ENCODE data around the gene DES.

Gene DES

GRCh38 chr2:219430633-219431615 lies 12.7 kb downstream of the DES start:
- intact Hi-C loops (cut with micrococcal nuclease) = no loop called here
- peaks cover 55% of the 10 kb centered on the region for H3K27me3 Mint-ChIP-seq

DNA sequence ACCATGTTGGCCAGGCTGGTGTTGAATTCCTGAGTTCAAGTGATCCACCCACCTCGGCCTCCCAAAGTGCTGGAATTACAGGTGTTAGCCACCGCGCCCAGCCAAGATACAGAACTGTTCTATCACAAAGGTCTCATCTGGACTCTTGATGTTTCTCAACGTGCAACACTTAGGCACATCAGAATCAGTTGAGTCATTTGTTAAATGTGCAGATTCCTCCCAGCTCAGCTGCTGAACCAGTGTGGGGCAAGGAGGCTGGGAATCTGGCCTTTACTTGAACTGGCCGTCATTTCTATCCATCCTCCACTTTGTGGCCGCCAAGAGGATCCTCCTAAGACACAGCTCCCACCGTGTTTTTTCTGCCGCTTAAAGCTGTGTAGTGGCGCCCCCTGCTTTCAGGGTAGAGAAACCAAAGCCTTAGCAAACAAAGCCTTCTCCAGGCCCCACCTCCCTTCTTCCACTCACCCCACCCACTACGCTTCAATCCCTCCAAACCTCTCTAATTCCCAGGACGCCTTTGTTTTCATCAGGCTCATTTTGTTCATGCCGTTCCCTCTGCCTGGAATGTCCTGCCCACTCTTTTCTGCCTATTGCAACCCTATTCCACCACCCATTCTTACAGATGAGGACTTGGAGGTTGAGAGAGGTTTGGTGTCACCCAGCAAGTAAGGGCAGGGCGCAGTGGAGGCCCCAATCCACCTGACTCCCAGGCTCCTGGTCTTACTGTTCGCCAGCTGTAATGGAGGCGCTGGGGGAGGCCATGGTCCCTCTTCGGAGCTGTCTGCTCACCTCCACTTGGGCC lies 15.7 kb downstream of the DES start:
- H3K36me3 Mint-ChIP-seq (ENCODE audit: low read depth) = no peaks in the 10 kb centered on the region
- peaks cover 34% of the 10 kb centered on the region for H3K27me3 Mint-ChIP-seq
- peaks cover 10% of the 10 kb centered on the region for H3K4me1 Mint-ChIP-seq (ENCODE audit: low read depth)
- H3K27ac Mint-ChIP-seq = no peak overlapping the region
- no peak overlapping the region for H3K4me3 Mint-ChIP-seq
- intact Hi-C loops (cut with micrococcal nuclease) = loop anchor here (1.0 kb wide), 1 partner anchor 31 kb away; no protein-coding TSS in a partner anchor
- H3K9me3 Mint-ChIP-seq = no peaks in the 10 kb centered on the region

More at GRCh38 chr2:219430633-219431615, 12.7 kb downstream of the DES start:
- Mint-ChIP-seq H3K9me3 (no peaks in the 10 kb centered on the region), H3K27ac (peak overlapping the region; percentile 9), H3K4me3 (no peak overlapping the region), H3K4me1 (ENCODE audit: low read depth) (peaks cover 10% of the 10 kb centered on the region), H3K36me3 (ENCODE audit: low read depth) (no peaks in the 10 kb centered on the region)

- Mint-ChIP-seq H3K4me1 (ENCODE audit: low read depth) (peaks cover 10% of the 10 kb centered on the region), H3K27me3 (peaks cover 32% of the 10 kb centered on the region), H3K27ac (no peak overlapping the region), H3K36me3 (ENCODE audit: low read depth) (no peaks in the 10 kb centered on the region), H3K4me3 (no peak overlapping the region), H3K9me3 (no peaks in the 10 kb centered on the region)
- intact Hi-C loops (cut with micrococcal nuclease) = no loop called here
These were observed 16.2 kb downstream of the DES start for GRCh38 chr2:219434468-219434717.

- H3K4me3 Mint-ChIP-seq = no peak within 1 kb of the TSS
- no peaks in the 10 kb centered on the region for H3K9me3 Mint-ChIP-seq
- H3K4me1 Mint-ChIP-seq (ENCODE audit: low read depth) = peaks cover 10% of the 10 kb centered on the region
- no peak within 1 kb of the TSS for H3K27ac Mint-ChIP-seq
- H3K27me3 Mint-ChIP-seq = peaks cover 32% of the 10 kb centered on the region
- intact Hi-C loops (cut with micrococcal nuclease) = no loop called here
- no peaks in the 10 kb centered on the region for H3K36me3 Mint-ChIP-seq (ENCODE audit: low read depth)
These were observed 16.7 kb downstream of the DES start, which contains the start of gene SPEG for GRCh38 chr2:219434718-219435525. TSS of gene SPEG (plus strand) at chr2:219434843. CDS start at chr2:219434978, 135 bp downstream.

GRCh38 chr2:219435701-219436100 lies 17.5 kb downstream of the DES start:
- Mint-ChIP-seq H3K36me3 (ENCODE audit: low read depth) (no peaks in the 10 kb centered on the region), H3K4me3 (no peak overlapping the region), H3K27ac (no peak overlapping the region), H3K4me1 (ENCODE audit: low read depth) (peaks cover 7% of the 10 kb centered on the region), H3K9me3 (no peaks in the 10 kb centered on the region), H3K27me3 (peaks cover 32% of the 10 kb centered on the region)
- intact Hi-C loops (cut with micrococcal nuclease) = no loop called here

GRCh38 chr2:219436491-219436890 lies 18.3 kb downstream of the DES start:
- H3K4me1 Mint-ChIP-seq (ENCODE audit: low read depth) = peaks cover 8% of the 10 kb centered on the region
- H3K9me3 Mint-ChIP-seq = no peaks in the 10 kb centered on the region
- intact Hi-C loops (cut with micrococcal nuclease) = no loop called here
- peaks cover 36% of the 10 kb centered on the region for H3K27me3 Mint-ChIP-seq
- no peak overlapping the region for H3K4me3 Mint-ChIP-seq
- H3K36me3 Mint-ChIP-seq (ENCODE audit: low read depth) = no peaks in the 10 kb centered on the region
- no peak overlapping the region for H3K27ac Mint-ChIP-seq

- H3K27ac Mint-ChIP-seq = no peak overlapping the region
- H3K27me3 Mint-ChIP-seq = peaks cover 35% of the 10 kb centered on the region
- peaks cover 10% of the 10 kb centered on the region for H3K4me1 Mint-ChIP-seq (ENCODE audit: low read depth)
- H3K36me3 Mint-ChIP-seq (ENCODE audit: low read depth) = no peaks in the 10 kb centered on the region
- H3K4me3 Mint-ChIP-seq = no peak overlapping the region
- intact Hi-C loops (cut with micrococcal nuclease) = no loop called here
- H3K9me3 Mint-ChIP-seq = no peaks in the 10 kb centered on the region
These were observed 19.0 kb downstream of the DES start for GRCh38 chr2:219437141-219437540.

GRCh38 chr2:219437690-219438206 lies 19.6 kb downstream of the DES start:
- Mint-ChIP-seq H3K27me3 (peaks cover 37% of the 10 kb centered on the region), H3K4me3 (no peak overlapping the region), H3K27ac (no peak overlapping the region), H3K4me1 (ENCODE audit: low read depth) (peaks cover 14% of the 10 kb centered on the region), H3K36me3 (ENCODE audit: low read depth) (no peaks in the 10 kb centered on the region), H3K9me3 (no peaks in the 10 kb centered on the region)
- intact Hi-C loops (cut with micrococcal nuclease) = no loop called here

GRCh38 chr2:219438453-219438852 lies 20.3 kb downstream of the DES start:
- H3K36me3 Mint-ChIP-seq (ENCODE audit: low read depth) = no peaks in the 10 kb centered on the region
- H3K27ac Mint-ChIP-seq = no peak overlapping the region
- H3K4me3 Mint-ChIP-seq = no peak overlapping the region
- H3K9me3 Mint-ChIP-seq = no peaks in the 10 kb centered on the region
- intact Hi-C loops (cut with micrococcal nuclease) = no loop called here
- H3K27me3 Mint-ChIP-seq = peaks cover 39% of the 10 kb centered on the region
- H3K4me1 Mint-ChIP-seq (ENCODE audit: low read depth) = peaks cover 17% of the 10 kb centered on the region

DNA sequence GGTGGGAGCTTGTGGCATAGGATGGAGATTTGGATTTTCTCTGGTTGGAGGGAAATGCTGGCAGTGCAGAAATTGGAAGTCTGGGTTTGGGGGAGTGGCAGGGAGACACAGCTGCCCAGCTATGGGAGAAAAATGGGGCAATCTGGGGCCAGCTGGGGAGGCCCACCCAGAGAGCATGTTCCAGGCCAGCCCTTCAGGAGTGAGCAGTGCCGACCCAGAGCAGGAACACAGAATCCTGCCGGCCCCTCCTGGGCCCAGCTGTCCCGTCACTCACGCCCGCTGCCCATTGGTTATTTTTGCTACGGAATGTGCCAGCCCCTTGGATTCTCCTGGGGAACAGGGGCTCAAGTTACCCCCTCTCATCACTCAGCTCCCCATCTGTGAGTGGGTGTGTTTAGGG lies 21.3 kb downstream of the DES start:
- no peaks in the 10 kb centered on the region for H3K36me3 Mint-ChIP-seq (ENCODE audit: low read depth)
- peaks cover 39% of the 10 kb centered on the region for H3K27me3 Mint-ChIP-seq
- H3K9me3 Mint-ChIP-seq = no peaks in the 10 kb centered on the region
- H3K4me1 Mint-ChIP-seq (ENCODE audit: low read depth) = peaks cover 12% of the 10 kb centered on the region
- H3K27ac Mint-ChIP-seq = no peak overlapping the region
- intact Hi-C loops (cut with micrococcal nuclease) = no loop called here
- no peak overlapping the region for H3K4me3 Mint-ChIP-seq

- Mint-ChIP-seq H3K27ac (no peak overlapping the region), H3K36me3 (ENCODE audit: low read depth) (no peaks in the 10 kb centered on the region), H3K9me3 (no peaks in the 10 kb centered on the region), H3K4me1 (ENCODE audit: low read depth) (peaks cover 12% of the 10 kb centered on the region), H3K4me3 (no peak overlapping the region), H3K27me3 (peaks cover 45% of the 10 kb centered on the region)
- intact Hi-C loops (cut with micrococcal nuclease) = no loop called here
These were observed 22.4 kb downstream of the DES start for GRCh38 chr2:219440388-219441256.

DNA sequence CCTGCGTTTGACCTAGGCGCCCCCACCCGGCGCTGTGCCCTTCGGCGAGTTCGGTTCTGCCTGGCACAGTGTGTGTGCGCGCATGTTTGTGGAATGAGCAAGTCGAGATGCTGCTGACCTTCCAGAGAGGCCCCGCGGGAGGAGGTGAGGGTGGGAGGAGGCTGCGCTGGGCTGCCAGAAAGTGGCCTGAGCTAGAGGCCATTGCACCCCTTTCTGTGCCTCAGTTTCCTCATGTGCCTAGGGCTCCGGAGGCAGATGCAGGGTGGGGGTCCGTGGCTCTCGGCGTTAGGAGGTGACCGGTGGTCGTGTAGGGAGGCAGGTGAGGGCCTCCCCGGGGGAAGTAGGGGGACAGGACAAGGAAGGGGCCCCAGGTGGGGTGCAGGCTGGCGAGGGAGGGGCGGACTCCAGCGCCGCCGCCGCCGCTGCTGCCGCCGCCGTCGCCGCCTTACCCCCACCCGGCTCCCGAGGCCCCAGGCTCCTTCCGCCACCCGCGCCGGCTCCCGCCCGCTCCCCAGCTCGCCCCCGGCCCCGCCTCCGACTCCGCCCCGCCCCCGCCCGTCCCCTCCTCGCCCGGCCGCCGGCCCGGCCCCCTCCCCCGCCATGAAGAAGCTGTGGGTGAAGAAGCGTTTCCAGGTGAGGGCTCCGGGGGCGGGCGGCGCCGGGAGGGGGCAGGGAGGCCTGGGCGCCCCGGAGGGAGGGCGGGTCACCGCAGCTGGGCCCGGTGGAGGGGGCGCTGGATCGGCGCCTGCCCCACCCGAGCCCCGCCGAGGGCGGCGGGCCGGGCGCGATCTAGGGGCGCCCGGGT lies 23.5 kb downstream of the DES start:
- H3K4me1 Mint-ChIP-seq (ENCODE audit: low read depth) = peaks cover 12% of the 10 kb centered on the region
- peak overlapping the region; percentile 57 for H3K4me3 Mint-ChIP-seq
- H3K36me3 Mint-ChIP-seq (ENCODE audit: low read depth) = no peaks in the 10 kb centered on the region
- H3K27me3 Mint-ChIP-seq = peaks cover 54% of the 10 kb centered on the region
- H3K9me3 Mint-ChIP-seq = no peaks in the 10 kb centered on the region
- H3K27ac Mint-ChIP-seq = no peak overlapping the region
- intact Hi-C loops (cut with micrococcal nuclease) = no loop called here

All from dendritic cell treated with granulocyte-macrophage colony-stimulating factor and Interleukin-4, amounts not matched to agents 40 ng/mL and 50 ng/mL, for 4 days (primary cell).